Measurements from ENCODE around the gene CPN1.
"Not testable (repeated sequence)": the region's sequence is repeated elsewhere in the genome, so short reads cannot be mapped to it uniquely, and the experiment has no call there.

CPN1 gene

GRCh38 chr10:100020142-100020885 is 61.4 kb downstream of the CPN1 start:
- FAIRE-seq, result peak; percentile 93
- 0 out of 2 replicates have a peak, but pooled peaks have one; percentile 38 for TF ChIP-seq POLR2AphosphoS5 (IDR thresholded peaks at IDR 0.05; ENCODE audit: low read depth, low read length)
- no peak for TF ChIP-seq TAF1 (IDR thresholded peaks at IDR 0.05; ENCODE audit: borderline replicate concordance, low read depth, low read length)
- TF ChIP-seq POLR2A (IDR thresholded peaks at IDR 0.05; ENCODE audit: low read depth, low read length), result peak; percentile 38; the same call in 1 of the 2 replicates
- DNase-seq (ENCODE audit: insufficient read length), result peak; percentile 50

GRCh38 chr10:100019787-100020141 is 61.9 kb downstream of the CPN1 start:
- FAIRE-seq (no peak), DNase-seq (ENCODE audit: insufficient read length) (no peak)
- TF ChIP-seq POLR2A (IDR thresholded peaks at IDR 0.05; ENCODE audit: low read depth, low read length) (no peak), POLR2AphosphoS5 (IDR thresholded peaks at IDR 0.05; ENCODE audit: low read depth, low read length) (no peak), TAF1 (IDR thresholded peaks at IDR 0.05; ENCODE audit: borderline replicate concordance, low read depth, low read length) (no peak)

DNA sequence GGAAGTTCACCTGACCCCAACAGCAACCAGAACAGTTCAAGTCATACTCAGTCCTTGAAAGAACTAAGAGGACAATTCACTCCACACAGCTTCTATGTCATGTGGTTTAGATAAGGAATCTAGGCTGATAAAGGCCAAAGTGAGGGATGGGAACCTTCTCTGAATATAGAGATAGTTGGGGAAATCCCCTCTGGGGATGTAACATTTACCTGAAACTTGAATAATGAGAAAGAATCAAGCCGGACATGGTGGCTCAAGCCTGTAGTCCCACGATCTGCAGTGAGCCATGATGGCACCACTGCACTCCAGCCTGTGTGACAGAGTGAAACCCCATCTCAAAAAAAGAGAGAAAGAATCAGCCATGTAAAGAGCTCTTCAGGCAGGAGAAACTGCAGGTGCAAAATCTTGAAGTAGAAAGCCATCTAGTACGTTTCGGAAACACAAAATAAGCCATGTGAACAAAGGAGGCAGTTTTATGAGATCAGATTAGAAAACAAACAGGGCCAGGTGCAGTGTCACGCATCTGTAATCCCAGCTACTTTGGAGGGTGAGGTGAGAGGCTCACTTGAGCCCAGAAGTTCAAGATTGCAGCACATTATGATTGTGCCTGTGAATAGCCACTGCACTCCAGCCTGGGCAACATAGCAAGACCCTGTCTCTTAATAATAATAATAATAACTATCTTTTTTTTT is 67.5 kb downstream of the CPN1 start:
- no peak for TF ChIP-seq POLR2AphosphoS5 (IDR thresholded peaks at IDR 0.05; ENCODE audit: low read depth, low read length)
- TF ChIP-seq TAF1 (IDR thresholded peaks at IDR 0.05; ENCODE audit: borderline replicate concordance, low read depth, low read length), result no peak
- TF ChIP-seq POLR2A (IDR thresholded peaks at IDR 0.05; ENCODE audit: low read depth, low read length), result no peak
- FAIRE-seq, result peak; percentile 93
- DNase-seq (ENCODE audit: insufficient read length), result no peak

GRCh38 chr10:100013621-100014020 is 68.0 kb downstream of the CPN1 start:
- TF ChIP-seq POLR2AphosphoS5 (IDR thresholded peaks at IDR 0.05; ENCODE audit: low read depth, low read length), result no peak
- no peak for TF ChIP-seq TAF1 (IDR thresholded peaks at IDR 0.05; ENCODE audit: borderline replicate concordance, low read depth, low read length)
- no peak for TF ChIP-seq POLR2A (IDR thresholded peaks at IDR 0.05; ENCODE audit: low read depth, low read length)
- no peak for DNase-seq (ENCODE audit: insufficient read length)
- FAIRE-seq, result peak; percentile 30

DNA sequence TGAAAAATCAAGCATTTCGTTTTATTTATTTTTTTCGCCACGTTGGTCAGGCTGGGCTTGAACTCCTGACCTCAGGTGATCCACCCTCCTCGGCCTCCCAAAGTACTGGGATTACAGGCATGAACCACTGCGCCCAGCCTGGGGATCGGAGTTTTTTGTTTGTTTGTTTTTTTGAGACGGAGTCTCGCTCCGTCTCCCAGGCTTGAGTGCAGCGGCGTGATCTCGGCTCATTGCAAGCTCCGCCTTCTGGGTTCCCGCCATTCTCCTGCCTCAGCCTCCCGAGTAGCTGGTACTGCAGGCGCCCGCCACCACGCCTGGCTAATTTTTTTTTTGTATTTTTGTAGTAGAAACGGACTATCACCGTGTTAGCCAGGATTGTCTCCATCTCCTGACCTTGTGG is 69.8 kb downstream of the CPN1 start:
- not testable (repeated sequence) for FAIRE-seq; DNase-seq (ENCODE audit: insufficient read length)

GRCh38 chr10:100009793-100010676 is 71.6 kb downstream of the CPN1 start, which contains the start of gene DNMBP:
DNMBP (minus strand) TSS chr10:100009947; CDS start chr10:99972124, 37,823 bp downstream.
- DNase-seq (ENCODE audit: insufficient read length) (peak; percentile 88), FAIRE-seq (peak; percentile 83)
- TF ChIP-seq POLR2AphosphoS5 (IDR thresholded peaks at IDR 0.05; ENCODE audit: low read depth, low read length) (no peak), POLR2A (IDR thresholded peaks at IDR 0.05; ENCODE audit: low read depth, low read length) (peak; percentile 58; the same call in 1 of the 2 replicates), TAF1 (IDR thresholded peaks at IDR 0.05; ENCODE audit: borderline replicate concordance, low read depth, low read length) (no peak)

DNA sequence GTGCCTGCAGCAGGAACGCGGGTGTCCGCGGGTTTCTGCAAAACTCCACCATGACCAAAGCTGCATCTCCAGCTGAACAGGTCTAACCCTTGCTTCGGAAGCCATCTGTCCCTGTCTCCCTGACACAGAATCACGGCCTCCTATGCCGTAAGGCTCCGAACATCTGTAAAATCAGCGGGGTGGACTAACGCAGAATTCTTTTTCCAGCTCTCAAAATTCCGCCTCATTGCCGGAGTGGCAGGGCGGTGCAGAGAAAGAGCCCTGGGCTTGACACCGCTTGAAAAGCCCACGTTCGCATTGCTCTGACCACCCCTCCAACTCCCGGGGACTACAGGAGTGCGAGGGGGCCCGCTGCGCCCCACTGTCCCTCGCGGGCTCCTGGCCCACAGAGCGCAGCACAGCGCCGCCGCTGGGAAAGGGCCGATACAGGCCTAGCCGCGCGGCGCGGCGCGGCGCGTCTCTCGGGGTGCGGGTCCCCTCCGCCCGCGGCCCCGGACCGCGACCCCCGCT is 72.3 kb downstream of the CPN1 start:
- FAIRE-seq, result no peak
- no peak for DNase-seq (ENCODE audit: insufficient read length)
- TF ChIP-seq POLR2AphosphoS5 (IDR thresholded peaks at IDR 0.05; ENCODE audit: low read depth, low read length) (no peak), TAF1 (IDR thresholded peaks at IDR 0.05; ENCODE audit: borderline replicate concordance, low read depth, low read length) (no peak), POLR2A (IDR thresholded peaks at IDR 0.05; ENCODE audit: low read depth, low read length) (no peak)

GRCh38 chr10:100008708-100009282 is 72.9 kb downstream of the CPN1 start:
- DNase-seq (ENCODE audit: insufficient read length) (no peak), FAIRE-seq (no peak)
- TF ChIP-seq POLR2A (IDR thresholded peaks at IDR 0.05; ENCODE audit: low read depth, low read length) (no peak), TAF1 (IDR thresholded peaks at IDR 0.05; ENCODE audit: borderline replicate concordance, low read depth, low read length) (no peak), POLR2AphosphoS5 (IDR thresholded peaks at IDR 0.05; ENCODE audit: low read depth, low read length) (no peak)

DNA sequence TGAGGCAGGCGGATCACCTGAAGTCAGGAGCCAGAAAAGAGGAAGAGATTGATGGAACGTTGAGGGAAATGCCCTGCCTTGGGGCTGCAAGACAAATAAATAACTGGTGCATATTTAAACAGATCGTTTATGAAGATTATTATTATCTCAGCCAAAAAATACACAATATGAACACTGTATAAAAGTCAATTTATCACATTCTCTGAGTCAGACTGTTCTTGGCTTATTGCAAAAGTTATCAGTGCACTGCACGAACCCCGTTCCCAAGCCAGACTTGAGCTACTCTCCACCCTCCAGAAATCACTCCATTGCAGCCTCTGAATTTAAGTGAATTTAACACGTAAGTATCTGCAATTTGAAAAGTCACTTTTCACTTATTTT is 73.5 kb downstream of the CPN1 start:
- FAIRE-seq (no peak), DNase-seq (ENCODE audit: insufficient read length) (no peak)
- no peak for TF ChIP-seq POLR2A (IDR thresholded peaks at IDR 0.05; ENCODE audit: low read depth, low read length)
- TF ChIP-seq TAF1 (IDR thresholded peaks at IDR 0.05; ENCODE audit: borderline replicate concordance, low read depth, low read length), result no peak
- no peak for TF ChIP-seq POLR2AphosphoS5 (IDR thresholded peaks at IDR 0.05; ENCODE audit: low read depth, low read length)

DNA sequence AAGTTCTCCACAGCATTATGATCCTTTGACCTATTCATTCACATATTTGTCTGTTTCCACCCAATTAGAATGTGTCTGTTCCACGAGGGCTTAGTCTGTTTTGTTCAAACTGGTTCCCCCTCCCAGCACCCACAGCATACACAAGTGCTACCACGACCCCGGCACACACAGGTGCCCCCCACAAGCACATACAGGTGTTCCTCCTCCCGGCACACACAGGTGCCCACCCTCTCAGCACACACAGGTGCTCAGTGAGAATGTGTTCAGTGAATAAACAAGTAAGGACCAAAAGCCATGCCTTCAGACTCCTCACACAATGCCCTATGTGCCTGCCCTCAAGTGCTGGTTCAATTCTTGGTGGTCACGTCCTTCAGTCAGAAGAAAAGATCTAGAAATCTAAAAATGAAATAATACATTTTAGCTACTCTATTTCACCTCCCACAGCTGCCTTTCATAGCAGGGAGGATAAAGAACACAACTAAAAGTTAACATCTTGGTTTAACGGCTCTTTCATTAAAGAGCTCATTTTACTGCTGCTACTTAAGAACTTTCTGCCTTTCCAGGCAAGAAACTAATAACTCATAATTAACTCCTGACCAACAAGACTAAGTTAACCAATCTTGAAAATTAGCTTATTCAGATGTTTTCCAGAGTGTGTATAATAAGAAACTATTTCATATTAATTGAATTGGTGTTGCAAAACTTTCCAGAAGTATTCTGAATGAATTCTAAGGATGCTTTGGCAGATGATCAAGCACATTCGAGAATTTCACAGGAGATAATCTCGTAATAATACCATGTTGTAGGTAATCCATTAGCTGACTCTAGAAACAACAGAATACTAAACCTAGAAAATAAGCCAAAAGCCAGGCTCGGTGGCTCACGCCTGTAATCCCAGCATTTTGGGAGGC is 74.2 kb downstream of the CPN1 start:
- no peak for FAIRE-seq
- DNase-seq (ENCODE audit: insufficient read length), result no peak

More for the DNA sequence above, 74.2 kb downstream of the CPN1 start:
- TF ChIP-seq POLR2A (IDR thresholded peaks at IDR 0.05; ENCODE audit: low read depth, low read length) (no peak), POLR2AphosphoS5 (IDR thresholded peaks at IDR 0.05; ENCODE audit: low read depth, low read length) (no peak), TAF1 (IDR thresholded peaks at IDR 0.05; ENCODE audit: borderline replicate concordance, low read depth, low read length) (no peak)

Measured in GM12892 (cell line).